WTC11 (cell line): ENCODE data around the gene KCTD20.

ENCODE experiments used
- CREM ChIP-seq: sonication (generic); formaldehyde crosslinking; IDR thresholded peaks from 2 replicates; pipeline ENCODE4 v1.8.1; 2022; ENCODE audit warnings: mild to moderate bottlenecking, missing genetic modification reagents, moderate library complexity
- ELF4 ChIP-seq: sonication (generic); formaldehyde crosslinking; IDR thresholded peaks from 2 replicates; pipeline ENCODE4 v1.8.1; 2022; ENCODE audit warnings: low read depth, mild to moderate bottlenecking, moderate library complexity, missing genetic modification reagents
- ESRRA ChIP-seq: sonication (generic); formaldehyde crosslinking; IDR thresholded peaks from 2 replicates; pipeline ENCODE4 v1.8.1; 2022; ENCODE audit warnings: mild to moderate bottlenecking, missing genetic modification reagents, borderline replicate concordance
- NFE2L1 ChIP-seq: sonication (generic); formaldehyde crosslinking; IDR thresholded peaks from 2 replicates; pipeline ENCODE4 v1.8.1; 2023; ENCODE audit warnings: missing genetic modification reagents
- NFYB ChIP-seq: sonication (generic); formaldehyde crosslinking; conservative IDR thresholded peaks from 2 replicates; pipeline ENCODE4 v1.8.0; 2022; ENCODE audit warnings: low read depth, missing genetic modification reagents
- SMAD3 ChIP-seq: sonication (generic); formaldehyde crosslinking; IDR thresholded peaks from 2 replicates; pipeline ENCODE4 v1.8.0; 2022; ENCODE audit warnings: missing genetic modification reagents, mild to moderate bottlenecking, borderline replicate concordance
- ZNF263 ChIP-seq: sonication (generic); formaldehyde crosslinking; IDR thresholded peaks from 2 replicates; pipeline ENCODE4 v1.8.1; 2022; ENCODE audit warnings: low read depth, mild to moderate bottlenecking, moderate library complexity, missing genetic modification reagents
- TF ChIP-seq, protein P1 (sequence below): fragments of 200-600 bp; IDR thresholded peaks from 2 replicates; pipeline ENCODE4 v1.8.0; 2022; ENCODE audit warnings: antibody characterized with exemption
- TF ChIP-seq, protein P2 (sequence below): sonication (generic); formaldehyde crosslinking; IDR thresholded peaks from 2 replicates; pipeline ENCODE4 v1.8.1; 2022; ENCODE audit warnings: low read depth, mild to moderate bottlenecking, moderate library complexity, missing genetic modification reagents, borderline replicate concordance
- TF ChIP-seq, protein P3 (sequence below): sonication (generic); formaldehyde crosslinking; IDR thresholded peaks from 2 replicates; pipeline ENCODE4 v1.8.1; 2022; ENCODE audit warnings: mild to moderate bottlenecking, moderate library complexity, missing genetic modification reagents

DNA sequence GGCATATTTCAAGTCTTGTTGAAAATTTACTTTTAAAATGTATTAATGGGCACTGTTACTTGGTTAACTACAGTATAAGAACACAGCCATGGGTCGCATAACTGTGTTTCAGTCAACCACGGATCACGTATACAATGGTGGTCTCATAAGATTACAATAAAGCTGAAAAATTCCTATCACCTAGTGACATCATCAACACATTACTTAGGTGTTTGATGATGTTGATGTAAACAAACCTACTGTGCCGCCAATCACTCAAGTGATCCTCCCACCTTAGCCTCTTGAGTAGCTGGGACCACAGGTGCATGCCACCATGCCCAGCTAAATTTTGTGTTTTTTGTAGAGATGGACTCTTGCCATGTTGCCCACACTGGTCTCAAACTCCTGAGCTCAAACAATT is 38.6 kb upstream of the KCTD20 start:
- TF ChIP-seq, protein P1, sequence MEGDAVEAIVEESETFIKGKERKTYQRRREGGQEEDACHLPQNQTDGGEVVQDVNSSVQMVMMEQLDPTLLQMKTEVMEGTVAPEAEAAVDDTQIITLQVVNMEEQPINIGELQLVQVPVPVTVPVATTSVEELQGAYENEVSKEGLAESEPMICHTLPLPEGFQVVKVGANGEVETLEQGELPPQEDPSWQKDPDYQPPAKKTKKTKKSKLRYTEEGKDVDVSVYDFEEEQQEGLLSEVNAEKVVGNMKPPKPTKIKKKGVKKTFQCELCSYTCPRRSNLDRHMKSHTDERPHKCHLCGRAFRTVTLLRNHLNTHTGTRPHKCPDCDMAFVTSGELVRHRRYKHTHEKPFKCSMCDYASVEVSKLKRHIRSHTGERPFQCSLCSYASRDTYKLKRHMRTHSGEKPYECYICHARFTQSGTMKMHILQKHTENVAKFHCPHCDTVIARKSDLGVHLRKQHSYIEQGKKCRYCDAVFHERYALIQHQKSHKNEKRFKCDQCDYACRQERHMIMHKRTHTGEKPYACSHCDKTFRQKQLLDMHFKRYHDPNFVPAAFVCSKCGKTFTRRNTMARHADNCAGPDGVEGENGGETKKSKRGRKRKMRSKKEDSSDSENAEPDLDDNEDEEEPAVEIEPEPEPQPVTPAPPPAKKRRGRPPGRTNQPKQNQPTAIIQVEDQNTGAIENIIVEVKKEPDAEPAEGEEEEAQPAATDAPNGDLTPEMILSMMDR = no peak
- no peak for TF ChIP-seq NFYB (CRISPR knock-in tag)
- TF ChIP-seq SMAD3 (CRISPR knock-in tag) = no peak
- TF ChIP-seq ELF4 (CRISPR knock-in tag) = no peak
- TF ChIP-seq NFE2L1 (CRISPR knock-in tag) = no peak
- no peak for TF ChIP-seq ZNF263 (CRISPR knock-in tag)
- TF ChIP-seq, protein P2, sequence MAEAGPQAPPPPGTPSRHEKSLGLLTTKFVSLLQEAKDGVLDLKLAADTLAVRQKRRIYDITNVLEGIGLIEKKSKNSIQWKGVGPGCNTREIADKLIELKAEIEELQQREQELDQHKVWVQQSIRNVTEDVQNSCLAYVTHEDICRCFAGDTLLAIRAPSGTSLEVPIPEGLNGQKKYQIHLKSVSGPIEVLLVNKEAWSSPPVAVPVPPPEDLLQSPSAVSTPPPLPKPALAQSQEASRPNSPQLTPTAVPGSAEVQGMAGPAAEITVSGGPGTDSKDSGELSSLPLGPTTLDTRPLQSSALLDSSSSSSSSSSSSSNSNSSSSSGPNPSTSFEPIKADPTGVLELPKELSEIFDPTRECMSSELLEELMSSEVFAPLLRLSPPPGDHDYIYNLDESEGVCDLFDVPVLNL (CRISPR knock-in tag) = no peak
- TF ChIP-seq ESRRA (CRISPR knock-in tag) = no peak
- TF ChIP-seq CREM (CRISPR knock-in tag) = no peak
- TF ChIP-seq, protein P3, sequence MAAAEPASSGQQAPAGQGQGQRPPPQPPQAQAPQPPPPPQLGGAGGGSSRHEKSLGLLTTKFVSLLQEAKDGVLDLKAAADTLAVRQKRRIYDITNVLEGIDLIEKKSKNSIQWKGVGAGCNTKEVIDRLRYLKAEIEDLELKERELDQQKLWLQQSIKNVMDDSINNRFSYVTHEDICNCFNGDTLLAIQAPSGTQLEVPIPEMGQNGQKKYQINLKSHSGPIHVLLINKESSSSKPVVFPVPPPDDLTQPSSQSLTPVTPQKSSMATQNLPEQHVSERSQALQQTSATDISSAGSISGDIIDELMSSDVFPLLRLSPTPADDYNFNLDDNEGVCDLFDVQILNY (CRISPR knock-in tag) = no peak
